PC-3 (cell line): ENCODE measurements around the gene PSG7.
"Not testable (repeated sequence)": the region's sequence is repeated elsewhere in the genome, so short reads cannot be mapped to it uniquely, and the experiment has no call there.

Experiments used
- CTCF ChIP-seq: fragments of 300-600 bp; sonication (generic); conservative IDR thresholded peaks from 2 replicates; pipeline ENCODE4 v1.5.1; 2017; ENCODE audit warnings: antibody characterized with exemption, low read depth, mild to moderate bottlenecking, low read length
- EZH2 ChIP-seq: fragments of 300-600 bp; sonication (generic); IDR thresholded peaks from one replicate; pipeline ENCODE4 v1.6.1; 2017; ENCODE audit warnings: antibody characterized with exemption, mild to moderate bottlenecking, low read length; ENCODE audit not compliant: unreplicated experiment
- EZH2phosphoT487 ChIP-seq: fragments of 300-600 bp; sonication (generic); IDR thresholded peaks from 2 replicates; pipeline ENCODE4 v1.6.1; 2018; ENCODE audit warnings: mild to moderate bottlenecking, antibody characterized with exemption, low read length, borderline replicate concordance

GRCh38 chr19:42934183-42934582 is 2.8 kb downstream of the PSG7 start:
- not testable (repeated sequence) for TF ChIP-seq CTCF, EZH2, EZH2phosphoT487
